ENCODE results near the gene KL. TPM values are rescaled to one million over a fixed set of nuclear protein-coding genes. Genes with fewer than 3 reads are reported as not detected.

KL gene
- total and polyA plus RNA-seq, 8 donors, result 0.38 to 4.0 (median 1.4) TPM

DNA sequence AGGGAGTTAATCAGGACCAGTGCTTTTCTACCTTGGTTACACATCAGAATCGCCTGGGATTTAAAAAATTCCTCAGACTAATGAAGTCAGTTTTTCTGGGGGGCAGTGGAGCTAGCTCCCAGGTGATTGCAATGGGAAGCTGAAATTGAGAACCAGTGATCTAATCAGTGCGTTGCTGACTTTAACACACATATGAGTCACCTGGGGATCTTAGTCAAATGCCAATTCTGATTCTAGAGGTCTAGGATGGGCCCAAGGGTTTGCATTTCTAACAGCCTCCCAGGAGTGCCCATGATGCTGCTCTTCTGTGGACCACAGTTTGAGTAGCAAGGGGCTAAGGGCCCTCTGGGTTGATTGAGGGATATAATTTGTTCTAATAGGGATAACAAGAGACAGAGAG, 54.5 kb downstream of the KL start:
- H3K9me3 ChIP-seq, result no peaks in the 10 kb centered on the region
- H3K4me1 ChIP-seq, result no peaks in the 10 kb centered on the region
- TF ChIP-seq CTCF (IDR thresholded peaks at IDR 0.05) (no peak), POLR2AphosphoS5 (IDR thresholded peaks at IDR 0.05) (no peak)
- intact Hi-C loops (cut with DNase I; ENCODE audit: low total_unique reads), result no loop called here
- no peaks in the 10 kb centered on the region for H3K27me3 ChIP-seq
- H3K4me3 ChIP-seq, result no peak overlapping the region
- no peak for DNase-seq
- no peak overlapping the region for H3K27ac ChIP-seq
- 50 to 81% (median 65%) methylated on average over 2 of the region's 2 CpGs for WGBS, 5 donors
- no peaks in the 10 kb centered on the region for H3K36me3 ChIP-seq

GRCh38 chr13:33072282-33072681, 56.1 kb downstream of the KL start:
- no peak overlapping the region for H3K4me3 ChIP-seq
- H3K27me3 ChIP-seq, result no peaks in the 10 kb centered on the region
- no peaks in the 10 kb centered on the region for H3K36me3 ChIP-seq
- intact Hi-C loops (cut with DNase I; ENCODE audit: low total_unique reads), result no loop called here
- TF ChIP-seq EP300 (IDR thresholded peaks at IDR 0.05), result no peak
- TF ChIP-seq POLR2A (IDR thresholded peaks at IDR 0.05), result no peak
- TF ChIP-seq CTCF (IDR thresholded peaks at IDR 0.05), result no peak
- TF ChIP-seq POLR2AphosphoS5 (IDR thresholded peaks at IDR 0.05), result no peak
- H3K4me1 ChIP-seq, result no peaks in the 10 kb centered on the region
- WGBS, 5 donors, result 88 to 100% (median 92%) methylated on average over 2 of the region's 2 CpGs
- H3K9me3 ChIP-seq, result no peaks in the 10 kb centered on the region
- DNase-seq, result no peak
- no peak overlapping the region for H3K27ac ChIP-seq

DNA sequence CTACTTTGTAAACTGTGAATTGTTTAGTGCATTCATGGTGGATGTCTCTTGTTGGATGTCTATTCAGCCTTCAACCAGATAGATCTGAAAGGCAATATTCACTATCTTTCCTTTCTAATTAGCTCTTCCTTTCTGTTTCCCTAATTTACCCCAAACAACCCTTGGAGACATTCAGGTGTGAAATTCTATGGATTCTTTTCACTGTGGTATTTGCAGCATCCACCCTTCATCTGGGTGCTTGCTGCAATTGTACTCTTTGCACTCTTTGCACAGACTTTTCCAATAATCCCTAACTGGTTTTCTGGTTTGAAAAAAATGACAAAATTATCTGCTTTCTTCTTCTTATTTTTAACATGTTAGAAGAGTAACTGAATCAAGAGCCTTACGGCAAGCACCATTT, 56.5 kb downstream of the KL start:
- Histone ChIP-seq H3K36me3 (no peaks in the 10 kb centered on the region), H3K9me3 (no peaks in the 10 kb centered on the region), H3K27ac (no peak overlapping the region), H3K4me1 (no peaks in the 10 kb centered on the region), H3K27me3 (no peaks in the 10 kb centered on the region), H3K4me3 (no peak overlapping the region)
- no peak for TF ChIP-seq EP300 (IDR thresholded peaks at IDR 0.05)
- no peak for TF ChIP-seq POLR2A (IDR thresholded peaks at IDR 0.05)
- TF ChIP-seq CTCF (IDR thresholded peaks at IDR 0.05), result no peak
- TF ChIP-seq POLR2AphosphoS5 (IDR thresholded peaks at IDR 0.05), result no peak
- DNase-seq, result no peak
- intact Hi-C loops (cut with DNase I; ENCODE audit: low total_unique reads), result no loop called here
- 95 to 100% (median 96%) methylated on average over 1 of the region's 1 CpG for WGBS, 5 donors

DNA sequence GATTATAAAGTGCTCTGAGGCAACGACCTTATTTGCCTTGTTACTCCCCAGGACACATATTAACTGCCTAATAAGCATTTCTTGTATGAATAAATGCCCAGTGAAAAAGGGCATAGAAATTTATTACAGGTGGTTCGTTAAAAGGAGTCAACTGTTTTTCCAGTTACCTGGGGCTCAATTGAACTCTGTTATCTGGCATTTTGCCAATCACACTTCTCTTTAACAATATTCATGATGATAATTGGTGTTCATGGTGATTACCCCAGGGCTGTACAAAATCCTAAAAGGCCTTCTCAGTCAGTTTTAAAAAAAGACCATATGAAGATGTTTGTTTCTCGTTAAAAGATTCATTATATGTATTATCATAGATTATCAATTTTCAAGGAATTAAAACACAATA, 57.1 kb downstream of the KL start:
- intact Hi-C loops (cut with DNase I; ENCODE audit: low total_unique reads), result no loop called here
- Histone ChIP-seq H3K9me3 (no peaks in the 10 kb centered on the region), H3K27ac (no peak overlapping the region), H3K4me1 (no peaks in the 10 kb centered on the region), H3K4me3 (no peak overlapping the region), H3K36me3 (no peaks in the 10 kb centered on the region), H3K27me3 (no peaks in the 10 kb centered on the region)
- no peak for DNase-seq
- TF ChIP-seq CTCF (IDR thresholded peaks at IDR 0.05) (no peak), POLR2AphosphoS5 (IDR thresholded peaks at IDR 0.05) (no peak), POLR2A (IDR thresholded peaks at IDR 0.05) (no peak), EP300 (IDR thresholded peaks at IDR 0.05) (no peak)
- 75 to 88% (median 80%) methylated on average over 3 of the region's 3 CpGs for WGBS, 5 donors
